WI38 (cell line): ENCODE results near the gene ZNF576.

Source experiments
- H3K4me3 ChIP-seq: 2 replicates; pipeline ENCODE4 v1.5.1; 2011; ENCODE audit warnings: low read depth, mild to moderate bottlenecking, control low read depth, low read length
- TF ChIP-seq, protein P1 (sequence below): IDR thresholded peaks from 2 replicates; pipeline ENCODE4 v1.5.1; 2012; ENCODE audit warnings: low read depth, mild to moderate bottlenecking, control low read depth, low read length

The ZNF576 gene

DNA sequence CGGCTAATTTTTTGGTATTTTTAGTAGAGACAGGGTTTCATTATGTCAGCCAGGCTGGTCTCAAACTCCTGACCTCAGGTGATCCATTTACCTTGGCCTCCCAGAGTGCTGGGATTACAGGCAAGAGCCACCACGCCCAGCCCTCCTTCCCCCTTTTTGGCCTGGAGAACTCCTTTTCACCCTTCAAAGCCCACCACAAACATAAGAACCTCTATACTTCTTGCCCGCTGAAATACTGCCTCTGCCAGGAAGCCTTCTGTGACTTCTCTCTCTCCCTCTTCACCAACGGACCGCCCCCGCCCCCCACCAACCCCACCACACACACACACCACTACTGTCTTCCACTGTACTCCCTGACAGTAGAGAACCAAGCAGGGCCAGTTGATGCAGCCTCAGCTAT, 20.6 kb downstream of the ZNF576 start:
- TF ChIP-seq, protein P1, sequence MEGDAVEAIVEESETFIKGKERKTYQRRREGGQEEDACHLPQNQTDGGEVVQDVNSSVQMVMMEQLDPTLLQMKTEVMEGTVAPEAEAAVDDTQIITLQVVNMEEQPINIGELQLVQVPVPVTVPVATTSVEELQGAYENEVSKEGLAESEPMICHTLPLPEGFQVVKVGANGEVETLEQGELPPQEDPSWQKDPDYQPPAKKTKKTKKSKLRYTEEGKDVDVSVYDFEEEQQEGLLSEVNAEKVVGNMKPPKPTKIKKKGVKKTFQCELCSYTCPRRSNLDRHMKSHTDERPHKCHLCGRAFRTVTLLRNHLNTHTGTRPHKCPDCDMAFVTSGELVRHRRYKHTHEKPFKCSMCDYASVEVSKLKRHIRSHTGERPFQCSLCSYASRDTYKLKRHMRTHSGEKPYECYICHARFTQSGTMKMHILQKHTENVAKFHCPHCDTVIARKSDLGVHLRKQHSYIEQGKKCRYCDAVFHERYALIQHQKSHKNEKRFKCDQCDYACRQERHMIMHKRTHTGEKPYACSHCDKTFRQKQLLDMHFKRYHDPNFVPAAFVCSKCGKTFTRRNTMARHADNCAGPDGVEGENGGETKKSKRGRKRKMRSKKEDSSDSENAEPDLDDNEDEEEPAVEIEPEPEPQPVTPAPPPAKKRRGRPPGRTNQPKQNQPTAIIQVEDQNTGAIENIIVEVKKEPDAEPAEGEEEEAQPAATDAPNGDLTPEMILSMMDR = no peak
- no peak overlapping the region for H3K4me3 ChIP-seq

DNA sequence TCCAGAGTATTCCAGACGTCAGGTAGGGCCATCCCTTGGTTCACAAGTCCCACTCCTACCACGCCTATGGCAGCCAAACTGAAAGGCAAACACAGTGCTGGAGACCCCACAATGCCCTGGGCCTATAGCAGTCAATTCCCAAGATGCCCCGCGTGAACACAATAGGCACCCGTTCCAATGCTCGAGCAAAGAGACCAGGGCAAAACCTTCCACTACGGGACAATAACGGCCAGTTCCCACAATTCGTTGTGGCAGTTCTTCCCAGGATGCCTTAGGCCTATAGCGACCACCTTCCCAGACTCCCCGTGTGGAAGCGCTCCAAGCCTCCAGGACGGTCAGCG, 22.5 kb downstream of the ZNF576 start:
- TF ChIP-seq, protein P1 = no peak
- peak overlapping the region; percentile 79 for H3K4me3 ChIP-seq

GRCh38 chr19:43619262-43620060, 23.1 kb downstream of the ZNF576 start, which contains the start of gene ZNF428:
Gene ZNF428 (minus strand): TSS chr19:43619629. CDS start chr19:43614304, 5,325 bp downstream.
- TF ChIP-seq, protein P1 = no peak
- peak within 1 kb of the TSS; percentile 79 for H3K4me3 ChIP-seq

GRCh38 chr19:43620061-43621001, 23.9 kb downstream of the ZNF576 start:
- TF ChIP-seq, protein P1 = no peak

DNA sequence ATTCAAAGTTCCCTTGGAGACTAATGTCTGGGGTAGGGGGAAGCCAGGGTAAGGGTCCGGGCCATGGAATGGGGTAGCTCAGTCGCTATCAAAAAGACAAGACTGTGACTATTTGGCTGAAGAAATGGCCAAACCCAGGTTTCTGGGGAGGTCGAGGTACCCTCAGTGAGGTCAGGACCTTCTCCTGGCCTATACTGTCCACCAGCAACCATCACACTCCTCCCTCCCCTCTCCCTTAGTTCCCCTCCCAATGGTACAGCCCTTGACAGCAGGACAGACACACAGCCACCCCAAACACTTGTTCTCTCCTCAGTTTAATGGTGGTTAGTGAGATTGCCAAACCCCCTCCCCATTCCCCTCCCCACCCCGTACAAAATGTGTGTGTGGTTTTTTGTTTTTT, 25.7 kb downstream of the ZNF576 start:
- no peak overlapping the region for H3K4me3 ChIP-seq
- TF ChIP-seq, protein P1 = no peak

More at GRCh38 chr19:43620061-43621001, 23.9 kb downstream of the ZNF576 start:
- H3K4me3 ChIP-seq = peak overlapping the region; percentile 79

DNA sequence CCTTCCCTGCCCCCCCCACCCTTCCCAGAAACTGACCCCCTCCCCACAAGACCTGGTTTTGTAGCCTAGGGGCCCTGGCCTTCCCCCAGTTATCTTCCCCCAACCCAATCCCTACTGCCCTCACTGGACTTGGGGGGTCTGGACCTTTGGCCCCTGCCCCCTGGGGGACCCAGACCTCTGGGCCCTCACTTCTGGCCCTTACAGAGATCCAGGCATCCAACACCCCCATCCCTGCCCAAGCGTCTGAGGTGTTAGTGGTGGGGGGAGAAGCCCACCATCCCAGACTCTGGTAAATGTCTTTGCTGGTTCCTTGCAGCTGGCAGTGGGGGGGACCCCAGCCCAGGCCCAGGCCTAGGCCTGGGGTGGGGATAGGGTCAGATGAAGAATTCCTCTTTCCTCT, 26.6 kb downstream of the ZNF576 start:
- no peak overlapping the region for H3K4me3 ChIP-seq
- TF ChIP-seq, protein P1 = no peak
